ENCODE data around the gene ANTXRL. TPM values are rescaled to one million over a fixed set of nuclear protein-coding genes. Genes with fewer than 3 reads are reported as not detected.
A peak's percentile ranks its signal among the peaks of the same experiment; 100 is the strongest.

The ANTXRL gene
- total RNA-seq, 2 experiments from 2014 or later = 0.95 TPM; not detected in 1

GRCh38 chr10:46298477-46299285, 11.9 kb downstream of the ANTXRL start:
- no peaks in the 10 kb centered on the region for H3K79me2 ChIP-seq (ENCODE audit: insufficient read depth, low read depth, low read length)
- H3K9me3 ChIP-seq (ENCODE audit: low read length) = no peaks in the 10 kb centered on the region
- peak overlapping the region; percentile 67 for H3K27ac ChIP-seq (ENCODE audit: low read depth, low read length, poor library complexity, severe bottlenecking)
- H3K4me2 ChIP-seq (ENCODE audit: low read length) = peak overlapping the region; percentile 48
- peaks cover 57% of the 10 kb centered on the region for H3K4me1 ChIP-seq (ENCODE audit: insufficient read depth, low read length, poor library complexity, severe bottlenecking)
- CTCF ChIA-PET (ENCODE audit: unreplicated experiment) = interaction anchor here (0.6 to 1.3 kb wide), 4 partner anchors 15 to 33 kb away, joined by 3 to 5 read pairs (median 3); no protein-coding TSS in a partner anchor
- no peaks in the 10 kb centered on the region for H4K20me1 ChIP-seq (ENCODE audit: insufficient read depth, low read length)
- no peaks in the 10 kb centered on the region for H3K9me2 ChIP-seq (ENCODE audit: insufficient read depth, low read length)
- H3K4me3 ChIP-seq (ENCODE audit: low read depth, low read length, poor library complexity, severe bottlenecking) = peak overlapping the region; percentile 22
- peak; percentile 66 for DNase-seq (ENCODE audit: low spot score)
- peak overlapping the region; percentile 73 for H2AFZ ChIP-seq (ENCODE audit: low read length)
- TF ChIP-seq CTCF (conservative IDR thresholded peaks at IDR 0.05; ENCODE audit: low read length) = no peak
- no peak for TF ChIP-seq EZH2phosphoT487 (IDR thresholded peaks at IDR 0.05; ENCODE audit: borderline replicate concordance, low read depth, low read length)
- intact Hi-C loops (cut with micrococcal nuclease; ENCODE audit: unreplicated experiment) = loop anchor here (1.0 kb wide), 1 partner anchor 14 kb away; no protein-coding TSS in a partner anchor
- no peaks in the 10 kb centered on the region for H3K36me3 ChIP-seq (ENCODE audit: insufficient read depth, low read length)
- POLR2A ChIA-PET = interaction anchor here (1.2 to 2.8 kb wide), 6 partner anchors 8 to 32 kb away, joined by 4 to 14 read pairs (median 6); partner anchors contain the start of gene ANTXRL
- BruUV-seq (replicated peaks) = TSS peak; percentile 62

DNA sequence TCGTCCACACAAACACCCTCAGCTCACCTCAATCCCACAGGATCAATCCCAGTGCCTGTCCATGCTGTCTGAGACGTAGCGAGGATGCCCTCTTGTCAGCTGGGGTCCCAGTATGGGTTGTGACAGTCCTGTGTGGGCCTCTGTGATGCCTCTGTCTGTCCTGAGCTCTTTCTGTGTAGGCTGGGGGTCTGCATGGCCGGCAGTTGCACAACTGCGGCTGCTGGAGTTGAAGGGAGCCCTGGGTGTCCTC, 12.4 kb downstream of the ANTXRL start:
- Histone ChIP-seq H3K4me2 (ENCODE audit: low read length) (peak overlapping the region; percentile 48), H4K20me1 (ENCODE audit: insufficient read depth, low read length) (no peaks in the 10 kb centered on the region), H3K36me3 (ENCODE audit: insufficient read depth, low read length) (no peaks in the 10 kb centered on the region), H3K4me3 (ENCODE audit: low read depth, low read length, poor library complexity, severe bottlenecking) (peak overlapping the region; percentile 22), H3K9me3 (ENCODE audit: low read length) (no peaks in the 10 kb centered on the region), H3K4me1 (ENCODE audit: insufficient read depth, low read length, poor library complexity, severe bottlenecking) (peaks cover 55% of the 10 kb centered on the region), H3K79me2 (ENCODE audit: insufficient read depth, low read depth, low read length) (no peaks in the 10 kb centered on the region), H2AFZ (ENCODE audit: low read length) (peak overlapping the region; percentile 73), H3K27ac (ENCODE audit: low read depth, low read length, poor library complexity, severe bottlenecking) (peak overlapping the region; percentile 67), H3K9me2 (ENCODE audit: insufficient read depth, low read length) (no peaks in the 10 kb centered on the region)
- POLR2A ChIA-PET = interaction anchor here (1.2 to 2.0 kb wide), 5 partner anchors 8 to 33 kb away, joined by 4 to 14 read pairs (median 5); partner anchors contain the start of gene ANTXRL
- TF ChIP-seq CTCF (conservative IDR thresholded peaks at IDR 0.05; ENCODE audit: low read length) = no peak
- intact Hi-C loops (cut with micrococcal nuclease; ENCODE audit: unreplicated experiment) = loop anchor here (1.0 kb wide), 1 partner anchor 15 kb away; no protein-coding TSS in a partner anchor
- CTCF ChIA-PET (ENCODE audit: unreplicated experiment) = interaction anchor here (0.6 to 1.3 kb wide), 4 partner anchors 15 to 33 kb away, joined by 3 to 5 read pairs (median 3); no protein-coding TSS in a partner anchor
- DNase-seq (ENCODE audit: low spot score) = no peak
- BruUV-seq (replicated peaks) = no TSS peak
